ENCODE results near the gene NINJ2. TPM values are rescaled to one million over a fixed set of nuclear protein-coding genes. Genes with fewer than 3 reads are reported as not detected.

Gene NINJ2
- total RNA-seq, 1 experiment from 2014 or later, result 1.8 TPM

DNA sequence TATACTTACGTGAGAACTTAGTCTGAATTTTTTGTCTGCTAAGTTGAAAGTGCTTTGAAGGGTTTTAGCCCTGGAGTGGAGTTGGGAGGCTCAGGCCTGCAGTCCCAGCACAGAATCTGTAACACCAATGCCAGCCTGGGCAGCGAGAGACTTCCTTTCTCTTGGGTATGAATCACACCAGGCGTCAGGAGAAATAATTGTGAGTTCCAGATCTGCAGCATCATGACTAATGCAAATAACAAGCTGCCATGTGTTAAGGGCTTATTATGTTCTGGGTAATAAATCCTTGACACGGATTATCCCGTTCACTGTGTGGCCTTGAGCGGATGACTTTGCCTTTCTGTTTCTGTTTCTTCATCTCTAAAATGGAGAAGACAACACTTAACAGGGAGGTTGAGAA lies 132.9 kb downstream of the NINJ2 start:
- no peak for DNase-seq
- Histone ChIP-seq H3K36me3 (ENCODE audit: insufficient read depth, low read length) (no peaks in the 10 kb centered on the region; the same call in 1 of the 2 replicates), H3K9me3 (ENCODE audit: low read length) (peaks cover 10% of the 10 kb centered on the region)

DNA sequence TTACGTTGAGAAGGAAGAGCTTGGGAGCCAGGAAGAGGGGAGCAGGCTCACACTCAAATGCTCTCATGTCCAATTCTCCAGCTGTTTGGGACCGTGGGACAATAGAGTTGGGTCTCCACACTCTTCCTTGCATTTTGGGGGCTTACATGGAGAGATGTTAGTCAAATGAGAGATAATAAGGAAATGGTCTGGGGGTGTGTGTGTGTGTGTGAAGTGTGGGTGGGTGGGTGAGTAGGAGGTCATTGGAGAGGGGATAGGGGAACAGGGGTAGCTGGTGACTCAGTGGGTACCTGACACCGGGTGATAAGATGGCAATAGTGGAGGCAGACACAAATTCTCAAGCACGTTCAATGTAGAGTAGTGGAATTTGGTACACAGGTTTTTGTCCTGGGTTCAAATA lies 135.5 kb downstream of the NINJ2 start:
- no peaks in the 10 kb centered on the region for H4K20me1 ChIP-seq (ENCODE audit: insufficient read depth, low read depth, low read length)
- no peak overlapping the region for H3K9ac ChIP-seq (ENCODE audit: low read length)
- H3K4me1 ChIP-seq (ENCODE audit: low read length), result no peaks in the 10 kb centered on the region
- no peaks in the 10 kb centered on the region; the same call in 1 of the 2 replicates for H3K27me3 ChIP-seq (ENCODE audit: low read length)
- H3K79me2 ChIP-seq (ENCODE audit: low read length), result no peaks in the 10 kb centered on the region
- peaks cover 10% of the 10 kb centered on the region for H3K9me3 ChIP-seq (ENCODE audit: low read length)
- no peak overlapping the region for H3K4me3 ChIP-seq (ENCODE audit: low read length)
- H3K27ac ChIP-seq (ENCODE audit: low read length), result no peak overlapping the region
- no peaks in the 10 kb centered on the region; the same call in 1 of the 2 replicates for H3K36me3 ChIP-seq (ENCODE audit: insufficient read depth, low read length)
- no peak overlapping the region for H3K4me2 ChIP-seq (ENCODE audit: low read depth, low read length, poor library complexity, severe bottlenecking)
- DNase-seq, result no peak
- no peak overlapping the region for H2AFZ ChIP-seq (ENCODE audit: low read length)
- H3K9me2 ChIP-seq (replicated peaks; ENCODE audit: insufficient read depth, low read length), result no peaks in the 10 kb centered on the region

More for the DNA sequence above, 132.9 kb downstream of the NINJ2 start:
- no peaks in the 10 kb centered on the region for H3K4me1 ChIP-seq (ENCODE audit: low read length)
- H2AFZ ChIP-seq (ENCODE audit: low read length), result no peak overlapping the region
- no peak overlapping the region for H3K27ac ChIP-seq (ENCODE audit: low read length)
- no peaks in the 10 kb centered on the region for H4K20me1 ChIP-seq (ENCODE audit: insufficient read depth, low read depth, low read length)
- no peak overlapping the region for H3K4me2 ChIP-seq (ENCODE audit: low read depth, low read length, poor library complexity, severe bottlenecking)
- no peaks in the 10 kb centered on the region for H3K9me2 ChIP-seq (replicated peaks; ENCODE audit: insufficient read depth, low read length)
- H3K9ac ChIP-seq (ENCODE audit: low read length), result no peak overlapping the region
- no peaks in the 10 kb centered on the region; the same call in 1 of the 2 replicates for H3K27me3 ChIP-seq (ENCODE audit: low read length)
- no peak overlapping the region for H3K4me3 ChIP-seq (ENCODE audit: low read length)
- no peaks in the 10 kb centered on the region for H3K79me2 ChIP-seq (ENCODE audit: low read length)

DNA sequence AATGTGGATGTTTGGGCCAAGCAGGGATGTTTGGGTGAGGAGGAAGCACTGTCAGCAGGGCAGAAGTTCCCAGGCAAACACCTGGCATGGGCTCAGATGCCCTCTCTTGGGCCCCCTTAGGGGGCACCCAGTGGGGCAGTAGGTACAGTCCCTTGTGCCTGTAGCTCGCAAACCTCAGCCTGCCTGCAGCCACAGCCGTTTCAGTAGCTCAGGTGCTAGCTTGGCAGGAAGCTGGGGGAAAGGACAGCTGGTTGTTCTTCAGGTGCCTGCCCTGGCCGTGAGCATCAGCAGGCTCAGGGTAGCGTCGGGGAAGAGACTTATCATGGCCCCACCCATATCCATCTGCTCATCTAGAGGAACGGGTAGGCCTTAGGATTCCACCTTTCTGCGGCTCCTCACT lies 136.0 kb downstream of the NINJ2 start:
- Histone ChIP-seq H3K27me3 (ENCODE audit: low read length) (no peaks in the 10 kb centered on the region; the same call in 1 of the 2 replicates), H3K79me2 (ENCODE audit: low read length) (no peaks in the 10 kb centered on the region), H2AFZ (ENCODE audit: low read length) (no peak overlapping the region), H3K9ac (ENCODE audit: low read length) (no peak overlapping the region), H3K4me1 (ENCODE audit: low read length) (no peaks in the 10 kb centered on the region), H3K4me3 (ENCODE audit: low read length) (no peak overlapping the region), H3K9me3 (ENCODE audit: low read length) (peaks cover 10% of the 10 kb centered on the region), H3K27ac (ENCODE audit: low read length) (no peak overlapping the region), H3K4me2 (ENCODE audit: low read depth, low read length, poor library complexity, severe bottlenecking) (no peak overlapping the region), H3K9me2 (replicated peaks; ENCODE audit: insufficient read depth, low read length) (no peaks in the 10 kb centered on the region), H3K36me3 (ENCODE audit: insufficient read depth, low read length) (no peaks in the 10 kb centered on the region; the same call in 1 of the 2 replicates), H4K20me1 (ENCODE audit: insufficient read depth, low read depth, low read length) (no peaks in the 10 kb centered on the region)
- DNase-seq, result no peak

DNA sequence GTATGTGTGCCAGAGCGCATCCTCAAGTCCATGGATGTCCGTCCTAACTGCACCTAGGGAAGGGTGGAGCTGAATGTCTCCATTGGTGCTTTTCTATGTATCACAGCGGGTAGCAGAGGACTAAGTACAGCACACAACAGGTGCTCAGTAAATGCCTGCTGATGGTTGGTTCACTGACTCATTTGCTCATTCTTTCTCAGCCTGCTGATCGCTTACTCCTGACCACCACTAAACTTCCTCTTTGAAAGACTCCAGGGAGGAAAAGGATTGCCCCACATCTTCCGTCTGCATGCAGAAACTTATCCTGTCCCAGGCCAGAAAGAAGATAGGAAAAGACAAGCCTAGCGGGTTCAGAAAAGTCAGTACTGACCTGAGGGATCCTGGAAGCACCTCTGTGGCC lies 137.2 kb downstream of the NINJ2 start:
- Histone ChIP-seq H3K4me2 (ENCODE audit: low read depth, low read length, poor library complexity, severe bottlenecking) (no peak overlapping the region), H3K9me3 (ENCODE audit: low read length) (peaks cover 10% of the 10 kb centered on the region), H4K20me1 (ENCODE audit: insufficient read depth, low read depth, low read length) (no peaks in the 10 kb centered on the region), H3K27me3 (ENCODE audit: low read length) (no peaks in the 10 kb centered on the region; the same call in 1 of the 2 replicates), H3K79me2 (ENCODE audit: low read length) (no peaks in the 10 kb centered on the region), H3K9ac (ENCODE audit: low read length) (no peak overlapping the region), H2AFZ (ENCODE audit: low read length) (no peak overlapping the region), H3K36me3 (ENCODE audit: insufficient read depth, low read length) (no peaks in the 10 kb centered on the region; the same call in 1 of the 2 replicates), H3K9me2 (replicated peaks; ENCODE audit: insufficient read depth, low read length) (no peaks in the 10 kb centered on the region), H3K27ac (ENCODE audit: low read length) (no peak overlapping the region), H3K4me1 (ENCODE audit: low read length) (no peaks in the 10 kb centered on the region), H3K4me3 (ENCODE audit: low read length) (no peak overlapping the region)
- no peak for DNase-seq

GRCh38 chr12:524167-524951 lies 138.9 kb downstream of the NINJ2 start:
- DNase-seq, result no peak
- Histone ChIP-seq H3K27ac (ENCODE audit: low read length) (no peak overlapping the region), H2AFZ (ENCODE audit: low read length) (no peak overlapping the region), H3K79me2 (ENCODE audit: low read length) (no peaks in the 10 kb centered on the region), H3K27me3 (ENCODE audit: low read length) (no peaks in the 10 kb centered on the region), H3K9me3 (ENCODE audit: low read length) (peaks cover 3% of the 10 kb centered on the region; the same call in 1 of the 2 replicates), H3K4me3 (ENCODE audit: low read length) (no peak overlapping the region), H4K20me1 (ENCODE audit: insufficient read depth, low read depth, low read length) (no peaks in the 10 kb centered on the region), H3K4me2 (ENCODE audit: low read depth, low read length, poor library complexity, severe bottlenecking) (no peak overlapping the region), H3K4me1 (ENCODE audit: low read length) (no peaks in the 10 kb centered on the region), H3K36me3 (ENCODE audit: insufficient read depth, low read length) (no peaks in the 10 kb centered on the region; the same call in 1 of the 2 replicates), H3K9me2 (replicated peaks; ENCODE audit: insufficient read depth, low read length) (no peaks in the 10 kb centered on the region), H3K9ac (ENCODE audit: low read length) (no peak overlapping the region)

DNA sequence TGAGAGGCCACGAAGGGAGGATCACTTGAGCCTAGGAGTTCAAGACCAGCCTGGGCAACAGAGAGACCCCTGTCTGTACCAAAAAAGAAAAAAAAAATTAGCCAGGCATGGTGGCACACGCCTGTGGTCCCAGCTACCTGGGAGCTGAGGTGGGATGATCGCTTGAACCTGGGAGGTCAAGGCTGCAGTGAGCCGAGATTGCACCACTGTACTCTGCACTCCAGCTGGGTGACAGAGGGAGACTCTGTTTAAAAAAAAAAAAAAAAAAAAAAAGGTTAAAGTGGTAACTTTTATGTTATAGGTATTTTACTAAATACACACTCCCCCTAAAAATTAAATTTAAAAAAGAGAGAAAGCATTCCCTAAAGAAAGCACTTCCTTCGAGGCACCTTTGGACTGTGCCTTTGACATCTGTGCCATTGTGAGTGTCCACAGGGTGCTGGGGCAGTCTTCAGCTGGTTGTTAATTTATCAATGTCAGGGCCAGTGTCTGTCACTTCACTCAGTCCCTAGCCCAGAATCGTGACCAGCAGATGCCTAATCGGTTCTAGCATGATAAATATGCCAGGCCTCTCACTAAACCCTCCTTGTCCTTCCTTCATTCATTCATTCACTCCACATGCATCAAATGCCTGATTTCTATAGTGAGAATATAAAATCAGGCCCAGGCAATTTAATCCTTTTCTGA lies 140.4 kb downstream of the NINJ2 start:
- no peak overlapping the region for H3K4me3 ChIP-seq (ENCODE audit: low read length)
- H3K9me3 ChIP-seq (ENCODE audit: low read length), result no peaks in the 10 kb centered on the region
- H3K9me2 ChIP-seq (replicated peaks; ENCODE audit: insufficient read depth, low read length), result no peaks in the 10 kb centered on the region
- no peaks in the 10 kb centered on the region for H3K79me2 ChIP-seq (ENCODE audit: low read length)
- DNase-seq, result no peak
- no peaks in the 10 kb centered on the region for H3K4me1 ChIP-seq (ENCODE audit: low read length)
- no peak overlapping the region for H3K9ac ChIP-seq (ENCODE audit: low read length)
- H4K20me1 ChIP-seq (ENCODE audit: insufficient read depth, low read depth, low read length), result no peaks in the 10 kb centered on the region
- no peak overlapping the region for H2AFZ ChIP-seq (ENCODE audit: low read length)
- no peaks in the 10 kb centered on the region for H3K36me3 ChIP-seq (ENCODE audit: insufficient read depth, low read length)
- no peaks in the 10 kb centered on the region for H3K27me3 ChIP-seq (ENCODE audit: low read length)
- H3K4me2 ChIP-seq (ENCODE audit: low read depth, low read length, poor library complexity, severe bottlenecking), result no peak overlapping the region
- H3K27ac ChIP-seq (ENCODE audit: low read length), result no peak overlapping the region

- Histone ChIP-seq H3K9me2 (replicated peaks; ENCODE audit: insufficient read depth, low read length) (no peaks in the 10 kb centered on the region), H3K27me3 (ENCODE audit: low read length) (no peaks in the 10 kb centered on the region), H3K4me3 (ENCODE audit: low read length) (no peak overlapping the region), H3K27ac (ENCODE audit: low read length) (no peak overlapping the region), H3K4me2 (ENCODE audit: low read depth, low read length, poor library complexity, severe bottlenecking) (no peak overlapping the region), H3K9ac (ENCODE audit: low read length) (no peak overlapping the region), H3K79me2 (ENCODE audit: low read length) (no peaks in the 10 kb centered on the region), H2AFZ (ENCODE audit: low read length) (no peak overlapping the region), H3K36me3 (ENCODE audit: insufficient read depth, low read length) (no peaks in the 10 kb centered on the region), H3K9me3 (ENCODE audit: low read length) (no peaks in the 10 kb centered on the region), H4K20me1 (ENCODE audit: insufficient read depth, low read depth, low read length) (no peaks in the 10 kb centered on the region), H3K4me1 (ENCODE audit: low read length) (no peaks in the 10 kb centered on the region)
- DNase-seq, result no peak
Measured at GRCh38 chr12:520119-520518, 143.1 kb downstream of the NINJ2 start.

DNA sequence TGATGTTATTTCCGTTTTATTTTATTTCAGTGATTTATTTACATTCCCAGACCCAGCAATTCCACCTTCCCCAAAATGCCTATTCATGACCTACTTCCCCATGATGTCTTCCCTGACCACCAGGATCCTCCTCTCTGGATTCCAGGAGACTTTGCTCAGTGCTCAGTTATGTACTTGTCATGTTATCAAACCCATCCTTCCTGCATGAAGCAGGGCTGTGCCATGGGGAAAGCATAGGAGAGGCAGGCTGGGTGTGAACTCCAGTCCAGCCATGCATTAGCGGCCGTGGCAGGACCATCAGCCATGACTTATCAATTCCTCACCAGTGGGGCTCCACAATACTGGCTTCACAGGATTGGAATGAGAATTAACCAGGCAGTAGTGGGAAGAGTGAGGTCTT lies 145.7 kb downstream of the NINJ2 start:
- Histone ChIP-seq H2AFZ (ENCODE audit: low read length) (no peak overlapping the region), H3K27me3 (ENCODE audit: low read length) (no peaks in the 10 kb centered on the region), H4K20me1 (ENCODE audit: insufficient read depth, low read depth, low read length) (no peaks in the 10 kb centered on the region), H3K9ac (ENCODE audit: low read length) (no peak overlapping the region), H3K79me2 (ENCODE audit: low read length) (no peaks in the 10 kb centered on the region), H3K27ac (ENCODE audit: low read length) (no peak overlapping the region), H3K4me2 (ENCODE audit: low read depth, low read length, poor library complexity, severe bottlenecking) (no peak overlapping the region), H3K4me1 (ENCODE audit: low read length) (no peaks in the 10 kb centered on the region), H3K9me2 (replicated peaks; ENCODE audit: insufficient read depth, low read length) (no peaks in the 10 kb centered on the region), H3K4me3 (ENCODE audit: low read length) (no peak overlapping the region), H3K9me3 (ENCODE audit: low read length) (no peaks in the 10 kb centered on the region), H3K36me3 (ENCODE audit: insufficient read depth, low read length) (no peaks in the 10 kb centered on the region)
- DNase-seq, result no peak
